ENCODE results near the gene FBXW8. TPM values are rescaled to one million over a fixed set of nuclear protein-coding genes. Genes with fewer than 3 reads are reported as not detected.

FBXW8 gene
- total RNA-seq, 2 experiments from 2014 or later = 6.6 to 7.3 TPM

GRCh38 chr12:117042171-117042842, 131.6 kb downstream of the FBXW8 start:
- intact Hi-C loops (cut with DNase I, micrococcal nuclease) = no loop called here
- Mint-ChIP-seq H3K27ac (no peak overlapping the region), H3K36me3 (ENCODE audit: low read depth) (no peaks in the 10 kb centered on the region), H3K4me1 (ENCODE audit: low read depth) (no peaks in the 10 kb centered on the region), H3K9me3 (no peaks in the 10 kb centered on the region), H3K4me3 (no peak overlapping the region), H3K27me3 (no peaks in the 10 kb centered on the region)
- Histone ChIP-seq H3K27me3 (ENCODE audit: control insufficient read depth in 1 of 2, insufficient read depth in 2 of 2, low read length in 2 of 2) (no peaks in the 10 kb centered on the region), H3K4me3 (ENCODE audit: low read length) (no peak overlapping the region), H3K27ac (ENCODE audit: low read depth in 1 of 2, low read length in 2 of 2) (no peak overlapping the region), H3K9me3 (ENCODE audit: control insufficient read depth in 1 of 2, insufficient read depth in 1 of 2, low read length in 2 of 2) (peaks cover 0 to 4% of the 10 kb centered on the region in 2 experiments), H3K36me3 (ENCODE audit: insufficient read depth, low read length) (no peaks in the 10 kb centered on the region), H3K4me1 (ENCODE audit: insufficient read depth, low read length) (no peaks in the 10 kb centered on the region)
- ChIA-PET CTCF (no interaction called here), POLR2A (no interaction called here)
- no peak for TF ChIP-seq CTCF (IDR thresholded peaks at IDR 0.05)
- DNase-seq (no peak), ATAC-seq (ENCODE audit: poor library complexity) (no peak)

- no peaks in the 10 kb centered on the region for H3K36me3 ChIP-seq (ENCODE audit: insufficient read depth, low read length)
- no peak for TF ChIP-seq CTCF (IDR thresholded peaks at IDR 0.05)
- no peaks in the 10 kb centered on the region for H3K4me1 ChIP-seq (ENCODE audit: insufficient read depth, low read length)
- POLR2A ChIA-PET = no interaction called here
- H3K36me3 Mint-ChIP-seq (ENCODE audit: low read depth) = no peaks in the 10 kb centered on the region
- ATAC-seq (ENCODE audit: poor library complexity) (no peak), DNase-seq (no peak)
- no peak overlapping the region for H3K27ac Mint-ChIP-seq
- H3K9me3 Mint-ChIP-seq = no peaks in the 10 kb centered on the region
- CTCF ChIA-PET = no interaction called here
- H3K4me3 Mint-ChIP-seq = no peak overlapping the region
- no peaks in the 10 kb centered on the region for H3K4me1 Mint-ChIP-seq (ENCODE audit: low read depth)
- H3K27me3 Mint-ChIP-seq = no peaks in the 10 kb centered on the region
- H3K27ac ChIP-seq (ENCODE audit: low read depth in 1 of 2, low read length in 2 of 2) = no peak overlapping the region
- intact Hi-C loops (cut with DNase I, micrococcal nuclease) = no loop called here
- peaks cover 0 to 4% of the 10 kb centered on the region in 2 experiments for H3K9me3 ChIP-seq (ENCODE audit: control insufficient read depth in 1 of 2, insufficient read depth in 1 of 2, low read length in 2 of 2)
- no peak overlapping the region for H3K4me3 ChIP-seq (ENCODE audit: low read length)
- no peaks in the 10 kb centered on the region for H3K27me3 ChIP-seq (ENCODE audit: control insufficient read depth in 1 of 2, insufficient read depth in 2 of 2, low read length in 2 of 2)
Measured at GRCh38 chr12:117042862-117043261, 132.1 kb downstream of the FBXW8 start.

- no peak for DNase-seq
- Histone ChIP-seq H3K4me1 (ENCODE audit: insufficient read depth, low read length) (no peaks in the 10 kb centered on the region), H3K27me3 (ENCODE audit: control insufficient read depth in 1 of 2, insufficient read depth in 2 of 2, low read length in 2 of 2) (no peaks in the 10 kb centered on the region), H3K27ac (ENCODE audit: low read depth in 1 of 2, low read length in 2 of 2) (no peak overlapping the region), H3K9me3 (ENCODE audit: control insufficient read depth in 1 of 2, insufficient read depth in 1 of 2, low read length in 2 of 2) (peaks cover 0 to 4% of the 10 kb centered on the region in 2 experiments), H3K4me3 (ENCODE audit: low read length) (no peak overlapping the region), H3K36me3 (ENCODE audit: insufficient read depth, low read length) (no peaks in the 10 kb centered on the region)
- H3K36me3 Mint-ChIP-seq (ENCODE audit: low read depth) = no peaks in the 10 kb centered on the region
- H3K27ac Mint-ChIP-seq = no peak overlapping the region
- H3K9me3 Mint-ChIP-seq = no peaks in the 10 kb centered on the region
- TF ChIP-seq CTCF (IDR thresholded peaks at IDR 0.05) = no peak
- no peaks in the 10 kb centered on the region for H3K4me1 Mint-ChIP-seq (ENCODE audit: low read depth)
- ATAC-seq (ENCODE audit: poor library complexity) = no peak
- H3K27me3 Mint-ChIP-seq = no peaks in the 10 kb centered on the region
- no peak overlapping the region for H3K4me3 Mint-ChIP-seq
- intact Hi-C loops (cut with DNase I, micrococcal nuclease) = no loop called here
- ChIA-PET POLR2A (no interaction called here), CTCF (no interaction called here)
Measured at GRCh38 chr12:117044311-117044710, 133.6 kb downstream of the FBXW8 start.

Measured in CD4-positive, alpha-beta T cell (primary cell).